GM19025 (cell line): Measurements from ENCODE around the gene BMPER.

Experiments used
- ATAC-seq: cut with Tn5 transposase; IDR thresholded peaks from one replicate; pipeline ENCODE4 v1.9.1; 2021; ENCODE audit warnings: mild to moderate bottlenecking, low read depth, moderate library complexity; ENCODE audit not compliant: unreplicated experiment

The BMPER gene

GRCh38 chr7:34124765-34125164, 219.4 kb downstream of the BMPER start:
- ATAC-seq: no peak

GRCh38 chr7:34128762-34129161, 223.4 kb downstream of the BMPER start:
- no peak for ATAC-seq

GRCh38 chr7:34130558-34131295, 225.4 kb downstream of the BMPER start:
- ATAC-seq: no peak

GRCh38 chr7:34131371-34131770, 226.0 kb downstream of the BMPER start:
- no peak for ATAC-seq

- ATAC-seq: no peak
These were observed 228.1 kb downstream of the BMPER start for GRCh38 chr7:34133356-34133982.

DNA sequence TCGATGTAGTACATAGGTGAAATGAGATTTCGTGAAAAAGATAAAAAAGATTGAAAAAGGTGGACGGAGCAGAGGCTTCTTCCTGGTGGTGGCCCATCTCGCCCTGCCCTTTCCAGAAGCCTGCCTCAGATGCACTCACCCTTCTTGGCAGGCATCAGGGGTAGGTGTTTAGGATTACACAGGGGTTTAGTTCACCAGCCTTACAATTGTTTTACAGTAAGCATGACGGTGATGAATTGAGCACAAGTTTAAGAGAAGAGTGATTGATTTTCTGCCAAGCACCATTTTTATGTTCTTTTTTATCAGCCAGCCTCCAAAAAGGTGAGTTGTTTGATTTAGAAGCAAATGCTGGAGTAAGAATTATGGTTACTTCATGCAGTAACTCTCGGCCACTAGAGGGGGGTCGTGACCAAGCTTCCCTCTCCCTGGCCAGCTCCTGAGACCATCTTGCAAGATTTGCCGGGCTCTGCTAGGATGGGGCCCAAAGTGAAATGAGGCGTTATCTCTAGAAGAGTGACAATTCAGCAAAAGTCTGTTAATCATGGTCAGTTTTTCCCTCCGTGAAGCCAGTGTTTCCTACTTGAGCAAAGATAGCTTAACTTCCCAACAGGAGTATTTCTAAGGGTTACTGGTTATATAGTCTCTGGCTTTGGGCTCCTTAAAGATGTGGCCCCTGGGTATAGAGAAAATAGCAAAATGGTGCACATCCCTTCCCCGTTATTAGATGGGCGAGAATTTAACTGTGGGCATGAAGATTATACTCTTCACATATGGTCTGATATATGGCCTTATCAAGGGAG, 228.8 kb downstream of the BMPER start:
- ATAC-seq: no peak

DNA sequence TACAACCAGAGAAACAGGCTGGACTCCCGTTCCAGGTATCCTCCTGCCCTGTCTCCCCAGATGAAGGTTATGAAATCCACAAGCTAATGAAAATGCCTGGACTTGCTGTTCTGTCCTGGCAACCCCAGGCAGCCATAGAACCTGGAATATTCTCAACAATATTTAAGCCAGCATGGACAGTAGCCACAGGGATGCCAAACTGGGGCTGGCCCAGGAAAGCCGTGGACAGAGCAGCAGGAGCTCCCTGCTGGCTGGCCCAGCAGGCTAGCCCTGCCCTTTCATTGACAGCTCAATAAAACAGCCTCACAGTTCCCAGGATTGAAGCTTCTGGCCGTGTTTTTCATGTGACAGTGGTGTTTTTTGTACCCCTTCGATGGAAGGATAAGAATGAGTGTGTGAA, 230.6 kb downstream of the BMPER start:
- no peak for ATAC-seq

- no peak for ATAC-seq
These were observed 231.4 kb downstream of the BMPER start for GRCh38 chr7:34136698-34137097.

- no peak for ATAC-seq
These were observed 231.8 kb downstream of the BMPER start for GRCh38 chr7:34137176-34137575.

- ATAC-seq: no peak
These were observed 233.1 kb downstream of the BMPER start for GRCh38 chr7:34138483-34138882.

GRCh38 chr7:34139086-34139485, 233.7 kb downstream of the BMPER start:
- no peak for ATAC-seq

GRCh38 chr7:34140066-34140465, 234.7 kb downstream of the BMPER start:
- no peak for ATAC-seq

DNA sequence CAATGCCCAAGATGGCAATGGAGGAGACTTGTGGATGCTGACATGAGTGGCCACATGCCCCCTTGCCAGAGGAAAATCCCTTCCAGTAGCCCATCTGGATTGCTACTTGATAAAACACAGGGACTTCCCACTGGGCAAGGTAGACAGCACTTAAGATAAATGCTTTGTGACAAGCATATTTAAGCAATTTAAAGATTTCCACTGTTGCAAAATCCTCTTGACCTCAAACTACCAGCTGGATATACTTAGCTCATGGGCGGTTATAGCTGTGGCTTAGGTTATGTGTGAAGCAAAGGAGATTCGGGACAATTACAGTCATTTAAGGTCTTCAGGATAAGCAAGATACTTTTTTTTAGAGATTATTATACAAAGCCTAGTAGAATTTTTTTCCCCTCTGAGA, 238.1 kb downstream of the BMPER start:
- no peak for ATAC-seq

DNA sequence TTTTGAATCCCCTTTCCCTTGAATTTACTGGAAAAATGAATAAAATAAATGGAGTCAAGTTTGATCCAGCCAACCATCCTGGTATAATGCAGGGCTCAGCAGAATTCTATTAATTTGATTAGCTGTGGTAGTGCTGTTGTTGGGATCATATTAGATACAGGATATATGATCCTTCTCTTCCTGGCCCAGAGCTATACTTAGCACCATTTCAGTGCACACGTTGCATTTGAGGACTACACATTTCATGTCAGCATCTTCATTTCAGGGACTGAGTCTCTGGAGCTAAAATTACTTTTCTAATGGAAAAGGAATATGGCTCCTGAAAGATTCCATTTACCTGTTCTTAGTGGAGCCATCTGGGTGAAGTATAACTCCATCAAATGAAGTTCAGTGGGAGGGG, 240.3 kb downstream of the BMPER start:
- ATAC-seq: no peak

- no peak for ATAC-seq
These were observed 248.4 kb downstream of the BMPER start for GRCh38 chr7:34153656-34154270.

DNA sequence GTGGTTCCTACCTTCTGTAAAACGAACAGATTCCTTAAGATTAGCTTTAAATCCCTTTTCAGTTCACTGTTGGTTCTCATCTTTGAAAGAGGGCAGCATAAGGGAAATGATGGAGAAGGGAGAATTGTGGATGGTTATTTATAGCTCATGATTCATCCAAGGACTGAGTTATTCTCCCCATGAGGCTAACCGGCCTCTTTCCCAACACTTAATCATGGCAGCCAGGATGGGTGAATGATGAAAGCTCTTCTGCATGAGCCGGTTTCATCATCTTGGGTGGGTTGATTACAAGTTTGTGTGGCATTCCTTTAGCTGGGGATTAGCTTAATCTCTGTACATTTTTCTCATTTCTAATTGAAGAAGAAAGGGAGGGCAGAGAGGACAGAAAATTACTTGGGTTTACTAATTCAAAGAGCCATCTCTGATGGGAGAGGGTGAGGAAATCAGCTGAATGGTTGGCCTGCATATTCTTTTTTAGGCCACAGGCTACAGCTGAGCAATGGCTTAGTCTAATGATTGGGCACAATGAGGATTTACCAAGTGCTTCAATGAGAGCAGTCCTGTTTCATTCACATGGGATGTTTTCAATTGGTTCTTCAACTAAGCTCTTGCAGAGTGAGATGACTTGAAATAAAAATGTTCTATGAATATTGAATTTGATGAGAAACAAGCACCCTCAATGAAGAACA, 250.0 kb downstream of the BMPER start:
- ATAC-seq: no peak

DNA sequence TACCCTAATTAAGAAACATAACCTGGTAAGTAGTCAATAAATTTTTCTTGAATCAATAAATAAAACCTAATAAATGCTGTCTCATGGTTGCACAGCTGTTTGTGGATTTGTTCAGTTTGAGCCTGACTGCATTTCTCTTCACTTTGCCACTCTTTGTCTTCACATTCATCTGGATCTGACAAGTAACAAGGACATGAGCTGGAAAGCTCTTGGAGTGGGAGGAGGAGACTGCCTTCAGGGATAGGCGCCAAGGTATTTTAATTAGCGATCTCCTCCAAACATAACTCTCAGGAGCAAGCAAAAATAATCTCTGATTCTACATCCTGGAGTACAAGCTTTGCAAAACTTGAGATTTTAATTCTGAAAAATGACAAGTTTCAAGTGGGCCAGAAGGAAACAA, 251.0 kb downstream of the BMPER start:
- no peak for ATAC-seq

- ATAC-seq: no peak
These were observed 251.8 kb downstream of the BMPER start for GRCh38 chr7:34157137-34157536.

GRCh38 chr7:34158368-34159153, 253.2 kb downstream of the BMPER start:
- no peak for ATAC-seq

DNA sequence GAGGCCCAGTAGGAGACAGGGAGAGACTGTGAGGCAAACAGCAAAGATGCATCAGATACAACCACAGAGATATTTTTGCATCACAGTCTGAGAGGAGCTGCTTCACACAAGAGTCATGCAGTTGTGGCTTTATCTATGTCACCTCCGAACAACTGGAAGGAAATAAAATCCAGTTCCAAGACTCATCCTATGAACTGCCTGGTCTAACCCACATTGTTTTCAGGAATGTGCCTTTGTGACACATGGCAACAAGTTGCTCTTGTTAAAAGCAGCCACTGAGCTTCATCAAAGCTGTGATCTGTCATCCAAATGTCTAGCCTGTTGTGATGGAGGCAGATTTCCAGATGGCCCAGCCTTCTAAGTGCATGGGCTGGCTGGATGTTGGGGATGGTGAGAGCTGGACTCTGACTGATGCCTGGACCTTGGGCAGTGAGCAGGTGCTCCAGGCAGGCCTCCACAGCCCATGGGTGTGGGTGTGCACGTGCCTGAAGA, 255.0 kb downstream of the BMPER start:
- no peak for ATAC-seq
